Measurements from ENCODE around the gene PDE4B.

GRCh38 chr1:65992831-65993271, 200.2 kb downstream of the PDE4B start:
- TF ChIP-seq CTCF (IDR thresholded peaks at IDR 0.05) (no peak), POLR2A (IDR thresholded peaks at IDR 0.05) (no peak), POLR2AphosphoS5 (IDR thresholded peaks at IDR 0.05) (no peak)
